Measurements from ENCODE around the gene C1R.

The C1R gene

DNA sequence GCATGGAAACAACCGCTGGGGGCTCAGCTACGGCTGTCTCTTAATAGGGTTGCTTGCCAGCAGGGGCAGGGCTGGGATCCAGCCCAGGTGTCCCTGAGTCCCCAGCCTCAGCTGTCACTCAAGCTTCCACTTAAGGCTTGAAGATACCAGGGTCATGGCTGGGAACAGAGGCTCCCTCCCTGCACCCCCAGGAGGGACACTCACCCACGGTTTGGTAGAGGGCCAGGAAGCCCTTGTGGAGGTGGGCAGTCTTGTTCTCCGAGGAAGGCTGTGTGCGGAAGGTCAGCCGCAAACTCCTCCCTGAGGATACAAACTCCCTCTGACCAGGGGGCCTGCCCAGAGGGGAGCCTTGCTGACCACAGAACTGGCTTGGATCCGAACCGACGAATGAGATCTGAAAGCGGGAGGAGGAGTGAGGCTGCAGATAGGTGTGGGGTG, 9.5 kb upstream of the C1R start:
- DNase-seq (ENCODE audit: low spot score) (no peak), ATAC-seq (ENCODE audit: low read depth) (no peak)
- Histone ChIP-seq H3K4me3 (ENCODE audit: severe bottlenecking) (no peak overlapping the region), H3K27ac (ENCODE audit: poor library complexity, severe bottlenecking) (no peak overlapping the region), H3K9me3 (ENCODE audit: severe bottlenecking) (no peaks in the 10 kb centered on the region), H3K4me1 (ENCODE audit: insufficient read depth, poor library complexity, severe bottlenecking) (no peaks in the 10 kb centered on the region), H3K36me3 (ENCODE audit: low read depth) (peaks cover 12% of the 10 kb centered on the region; the same call in 1 of the 2 replicates), H3K27me3 (ENCODE audit: insufficient read depth, poor library complexity, severe bottlenecking) (no peaks in the 10 kb centered on the region)
- TF ChIP-seq, protein P1, sequence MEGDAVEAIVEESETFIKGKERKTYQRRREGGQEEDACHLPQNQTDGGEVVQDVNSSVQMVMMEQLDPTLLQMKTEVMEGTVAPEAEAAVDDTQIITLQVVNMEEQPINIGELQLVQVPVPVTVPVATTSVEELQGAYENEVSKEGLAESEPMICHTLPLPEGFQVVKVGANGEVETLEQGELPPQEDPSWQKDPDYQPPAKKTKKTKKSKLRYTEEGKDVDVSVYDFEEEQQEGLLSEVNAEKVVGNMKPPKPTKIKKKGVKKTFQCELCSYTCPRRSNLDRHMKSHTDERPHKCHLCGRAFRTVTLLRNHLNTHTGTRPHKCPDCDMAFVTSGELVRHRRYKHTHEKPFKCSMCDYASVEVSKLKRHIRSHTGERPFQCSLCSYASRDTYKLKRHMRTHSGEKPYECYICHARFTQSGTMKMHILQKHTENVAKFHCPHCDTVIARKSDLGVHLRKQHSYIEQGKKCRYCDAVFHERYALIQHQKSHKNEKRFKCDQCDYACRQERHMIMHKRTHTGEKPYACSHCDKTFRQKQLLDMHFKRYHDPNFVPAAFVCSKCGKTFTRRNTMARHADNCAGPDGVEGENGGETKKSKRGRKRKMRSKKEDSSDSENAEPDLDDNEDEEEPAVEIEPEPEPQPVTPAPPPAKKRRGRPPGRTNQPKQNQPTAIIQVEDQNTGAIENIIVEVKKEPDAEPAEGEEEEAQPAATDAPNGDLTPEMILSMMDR (IDR thresholded peaks at IDR 0.05; ENCODE audit: poor library complexity, severe bottlenecking) = no peak

DNA sequence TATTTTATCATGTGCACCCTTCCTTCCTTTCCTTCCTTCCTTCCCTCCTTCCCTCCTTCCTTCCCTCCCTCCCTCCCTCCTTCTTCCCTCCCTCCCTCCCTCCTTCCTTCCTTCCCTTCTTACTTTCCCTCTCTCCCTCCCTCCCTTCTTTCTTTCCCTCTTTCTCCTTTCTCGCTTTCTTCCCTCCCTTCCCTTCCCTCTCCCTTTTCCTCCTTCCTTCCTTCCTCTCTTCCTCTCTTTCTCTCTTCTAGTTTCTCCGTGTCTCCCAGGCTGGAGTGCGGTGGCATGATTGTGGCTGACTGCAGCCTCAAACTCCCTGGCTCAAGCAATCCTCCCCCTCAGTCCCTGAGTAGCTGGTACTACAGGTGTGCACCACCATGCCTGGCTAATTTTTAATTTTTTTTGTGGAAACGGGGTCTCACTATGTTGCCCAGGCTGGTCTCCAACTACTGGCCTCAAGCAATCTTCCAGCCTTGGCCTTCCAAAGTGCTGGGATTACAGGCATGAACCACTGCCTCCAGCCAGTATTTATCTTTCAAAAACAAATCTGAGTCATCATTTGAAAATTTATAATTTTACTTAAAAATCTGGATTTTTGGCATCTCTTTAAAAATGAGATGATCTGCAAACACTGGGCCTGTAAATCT, 8.9 kb upstream of the C1R start:
- peaks cover 6% of the 10 kb centered on the region; the same call in 1 of the 2 replicates for H3K36me3 ChIP-seq (ENCODE audit: low read depth)
- DNase-seq (ENCODE audit: low spot score) = no peak
- no peaks in the 10 kb centered on the region for H3K4me1 ChIP-seq (ENCODE audit: insufficient read depth, poor library complexity, severe bottlenecking)
- H3K27me3 ChIP-seq (ENCODE audit: insufficient read depth, poor library complexity, severe bottlenecking) = no peaks in the 10 kb centered on the region
- no peaks in the 10 kb centered on the region for H3K9me3 ChIP-seq (ENCODE audit: severe bottlenecking)
- no peak overlapping the region for H3K4me3 ChIP-seq (ENCODE audit: severe bottlenecking)
- TF ChIP-seq, protein P1 (IDR thresholded peaks at IDR 0.05; ENCODE audit: poor library complexity, severe bottlenecking) = no peak
- no peak overlapping the region for H3K27ac ChIP-seq (ENCODE audit: poor library complexity, severe bottlenecking)
- ATAC-seq (ENCODE audit: low read depth) = no peak

DNA sequence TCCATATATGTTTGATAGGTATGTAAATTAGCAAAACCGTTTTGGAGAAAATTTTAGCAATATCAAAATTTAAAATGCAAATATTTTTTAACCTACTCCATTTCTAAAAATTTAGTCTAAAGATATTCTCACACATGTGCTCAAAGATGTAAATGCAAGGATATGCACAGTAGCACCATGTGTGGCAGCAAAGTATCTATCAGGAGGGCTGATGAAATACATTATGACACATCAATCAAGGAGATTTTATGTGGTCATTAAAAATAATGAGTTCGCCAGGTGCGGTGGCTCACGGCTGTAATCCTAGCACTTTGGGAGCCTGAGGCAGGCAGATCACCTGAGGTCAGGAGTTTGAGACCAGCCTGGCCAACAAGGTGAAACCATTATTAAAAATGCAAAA, 8.0 kb upstream of the C1R start:
- Histone ChIP-seq H3K9me3 (ENCODE audit: severe bottlenecking) (no peaks in the 10 kb centered on the region), H3K27me3 (ENCODE audit: insufficient read depth, poor library complexity, severe bottlenecking) (no peaks in the 10 kb centered on the region), H3K27ac (ENCODE audit: poor library complexity, severe bottlenecking) (no peak overlapping the region), H3K4me1 (ENCODE audit: insufficient read depth, poor library complexity, severe bottlenecking) (no peaks in the 10 kb centered on the region), H3K36me3 (ENCODE audit: low read depth) (no peaks in the 10 kb centered on the region), H3K4me3 (ENCODE audit: severe bottlenecking) (no peak overlapping the region)
- ATAC-seq (ENCODE audit: low read depth) = no peak
- TF ChIP-seq, protein P1 (IDR thresholded peaks at IDR 0.05; ENCODE audit: poor library complexity, severe bottlenecking) = no peak
- no peak for DNase-seq (ENCODE audit: low spot score)

DNA sequence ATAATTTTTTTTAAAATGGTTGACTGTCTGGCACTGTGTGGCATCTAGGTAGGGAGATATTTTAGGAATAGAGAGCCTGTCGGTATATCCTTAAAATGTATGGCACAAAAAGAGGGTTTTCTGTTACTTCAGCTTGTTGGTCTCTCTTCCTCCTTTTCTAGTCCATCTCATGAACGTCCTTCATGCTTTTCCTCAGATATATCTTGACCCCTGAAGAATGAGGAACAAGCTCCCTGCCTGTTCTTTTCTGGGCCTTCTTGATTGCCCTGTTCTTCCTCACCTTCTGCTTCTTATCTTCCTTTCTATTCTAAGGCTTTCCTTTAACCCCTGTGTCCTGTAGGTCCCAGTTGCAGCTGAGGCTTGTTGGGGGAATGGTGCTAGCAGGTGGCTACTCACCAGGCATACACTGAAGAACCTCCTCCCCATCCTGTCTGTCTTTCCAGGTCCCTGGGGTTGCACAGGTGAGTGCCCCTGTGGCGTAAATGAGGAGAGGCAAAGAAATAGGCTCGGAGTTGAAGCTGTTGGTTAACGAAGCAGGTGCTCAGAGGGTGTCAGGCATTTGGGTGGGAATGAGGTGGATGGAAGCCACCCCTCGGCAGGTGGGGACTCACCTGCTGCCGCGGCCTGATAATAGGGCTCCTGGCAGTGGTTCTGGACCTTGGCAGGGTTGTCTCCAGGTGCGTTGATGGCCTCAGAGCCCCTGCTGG, 7.2 kb upstream of the C1R start:
- TF ChIP-seq, protein P1 (IDR thresholded peaks at IDR 0.05; ENCODE audit: poor library complexity, severe bottlenecking) = no peak
- H3K4me3 ChIP-seq (ENCODE audit: severe bottlenecking) = no peak overlapping the region

DNA sequence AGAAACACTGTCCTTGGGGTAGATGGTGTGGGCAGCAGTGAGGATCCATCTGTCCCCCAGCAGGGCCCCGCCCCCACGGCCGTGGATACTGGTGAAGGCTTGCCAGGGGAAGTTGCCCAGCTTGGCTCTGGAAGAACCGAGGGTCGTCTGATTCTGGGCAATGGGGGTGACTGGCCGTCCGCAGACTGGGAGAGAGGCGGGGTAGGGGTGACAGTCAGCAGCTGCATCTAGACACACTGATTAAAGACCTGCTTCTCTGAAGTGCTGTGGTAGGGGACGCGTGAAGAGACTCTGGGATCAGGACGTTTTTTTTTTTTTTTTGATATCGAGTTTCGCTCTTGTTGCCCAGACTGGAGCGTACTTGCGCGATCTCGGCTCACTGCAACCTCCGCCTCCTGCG, 4.7 kb upstream of the C1R start:
- H3K27me3 ChIP-seq (ENCODE audit: insufficient read depth, poor library complexity, severe bottlenecking) = no peaks in the 10 kb centered on the region
- H3K36me3 ChIP-seq (ENCODE audit: low read depth) = no peaks in the 10 kb centered on the region
- DNase-seq (ENCODE audit: low spot score) (no peak), ATAC-seq (ENCODE audit: low read depth) (no peak)
- no peaks in the 10 kb centered on the region for H3K4me1 ChIP-seq (ENCODE audit: insufficient read depth, poor library complexity, severe bottlenecking)
- no peaks in the 10 kb centered on the region for H3K9me3 ChIP-seq (ENCODE audit: severe bottlenecking)
- TF ChIP-seq, protein P1 (IDR thresholded peaks at IDR 0.05; ENCODE audit: poor library complexity, severe bottlenecking) = no peak
- no peak overlapping the region for H3K27ac ChIP-seq (ENCODE audit: poor library complexity, severe bottlenecking)
- no peak overlapping the region for H3K4me3 ChIP-seq (ENCODE audit: severe bottlenecking)

More for the DNA sequence above, 7.2 kb upstream of the C1R start:
- Histone ChIP-seq H3K27ac (ENCODE audit: poor library complexity, severe bottlenecking) (no peak overlapping the region), H3K27me3 (ENCODE audit: insufficient read depth, poor library complexity, severe bottlenecking) (no peaks in the 10 kb centered on the region), H3K9me3 (ENCODE audit: severe bottlenecking) (no peaks in the 10 kb centered on the region), H3K4me1 (ENCODE audit: insufficient read depth, poor library complexity, severe bottlenecking) (no peaks in the 10 kb centered on the region), H3K36me3 (ENCODE audit: low read depth) (no peaks in the 10 kb centered on the region)
- ATAC-seq (ENCODE audit: low read depth) = no peak
- DNase-seq (ENCODE audit: low spot score) = no peak

Measured in RWPE2 (cell line).